ENCODE measurements around the gene SLC16A8. TPM values are rescaled to one million over a fixed set of nuclear protein-coding genes. Genes with fewer than 3 reads are reported as not detected.
A peak's percentile ranks its signal among the peaks of the same experiment; 100 is the strongest.

The SLC16A8 gene
- total RNA-seq, 1 donor from 2014 or later = not detected

- no peak overlapping the region for H3K4me3 Mint-ChIP-seq
- H3K27me3 Mint-ChIP-seq = no peaks in the 10 kb centered on the region
- no peak overlapping the region for H3K27ac Mint-ChIP-seq
- H3K36me3 Mint-ChIP-seq = no peaks in the 10 kb centered on the region
- DNase-seq (ENCODE audit: extremely low spot score, unreplicated experiment) = no peak
- no peak for TF ChIP-seq CTCF (conservative IDR thresholded peaks at IDR 0.05)
- no peaks in the 10 kb centered on the region for H3K9me3 Mint-ChIP-seq
- H3K4me1 Mint-ChIP-seq (ENCODE audit: unreplicated experiment) = no peaks in the 10 kb centered on the region
Observed at GRCh38 chr22:38077595-38077994, 6.4 kb downstream of the SLC16A8 start.

- H3K27me3 Mint-ChIP-seq = no peaks in the 10 kb centered on the region
- H3K27ac Mint-ChIP-seq = peak overlapping the region; percentile 48
- DNase-seq (ENCODE audit: extremely low spot score, unreplicated experiment) = no peak
Observed at GRCh38 chr22:38077096-38077495, 6.9 kb downstream of the SLC16A8 start.

DNA sequence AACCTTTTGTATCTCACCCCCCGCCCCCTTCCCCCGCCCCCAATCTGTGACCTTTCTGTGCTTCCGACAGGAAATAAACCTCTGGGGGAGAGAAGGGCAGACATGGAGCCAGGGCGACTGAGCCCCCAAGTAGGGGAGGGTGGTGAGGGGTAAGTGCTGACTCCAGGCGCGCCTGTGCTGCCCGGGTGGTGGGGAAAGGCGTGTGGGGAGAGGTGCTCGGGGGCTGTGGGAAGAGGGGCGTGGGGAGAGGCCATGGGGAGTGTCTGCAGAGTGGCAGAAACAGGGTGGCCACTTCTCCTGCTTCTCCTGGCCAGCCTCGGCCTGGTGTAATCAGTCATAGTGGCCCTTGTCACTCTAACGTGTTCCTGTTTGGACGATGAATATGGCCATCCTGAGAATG lies 8.0 kb downstream of the SLC16A8 start:
- Mint-ChIP-seq H3K27ac (no peak overlapping the region), H3K4me1 (ENCODE audit: unreplicated experiment) (no peaks in the 10 kb centered on the region), H3K36me3 (no peaks in the 10 kb centered on the region), H3K9me3 (no peaks in the 10 kb centered on the region), H3K4me3 (no peak overlapping the region), H3K27me3 (no peaks in the 10 kb centered on the region)
- TF ChIP-seq CTCF (conservative IDR thresholded peaks at IDR 0.05) = no peak
- DNase-seq (ENCODE audit: extremely low spot score, unreplicated experiment) = no peak

More at GRCh38 chr22:38077096-38077495, 6.9 kb downstream of the SLC16A8 start:
- Mint-ChIP-seq H3K4me3 (no peak overlapping the region), H3K4me1 (ENCODE audit: unreplicated experiment) (no peaks in the 10 kb centered on the region), H3K9me3 (no peaks in the 10 kb centered on the region), H3K36me3 (no peaks in the 10 kb centered on the region)
- no peak for TF ChIP-seq CTCF (conservative IDR thresholded peaks at IDR 0.05)

DNA sequence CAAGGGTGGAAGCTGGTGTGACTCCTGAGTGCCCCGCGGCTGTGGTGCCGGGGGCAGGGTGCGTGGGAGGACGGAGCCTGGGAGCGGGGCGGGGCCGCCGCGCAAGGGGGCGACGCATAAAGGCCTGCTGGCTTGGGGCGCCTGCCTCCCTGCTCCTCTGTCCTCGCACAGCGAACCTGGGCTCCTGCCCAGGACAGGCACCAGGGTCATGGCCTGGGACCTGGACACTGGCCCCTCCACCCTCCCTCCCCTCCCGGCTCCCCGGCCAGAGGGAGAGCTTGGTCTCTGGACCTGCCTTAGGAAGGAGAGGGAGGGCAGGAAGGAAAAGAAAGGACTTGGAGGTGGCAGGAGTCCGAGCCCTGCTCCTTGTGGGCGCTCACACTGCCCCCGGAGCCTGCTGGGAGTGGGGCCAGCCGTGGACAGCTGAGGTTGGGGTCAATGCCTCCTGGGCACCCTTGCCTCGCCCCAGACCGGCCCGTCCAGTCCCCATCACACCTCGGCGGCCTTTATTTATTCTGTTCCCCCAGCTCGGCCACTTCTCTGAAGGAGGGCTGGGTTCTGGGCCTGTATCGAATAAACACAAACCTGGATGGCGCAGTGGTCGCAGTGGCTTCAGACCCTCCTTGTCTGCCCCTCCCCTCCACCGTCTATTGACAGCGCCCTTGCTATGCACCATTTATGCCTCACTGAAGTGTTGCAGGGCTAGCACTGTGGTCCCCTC lies 8.7 kb downstream of the SLC16A8 start:
- no peak for DNase-seq (ENCODE audit: extremely low spot score, unreplicated experiment)

GRCh38 chr22:38074181-38075104 lies 9.5 kb downstream of the SLC16A8 start:
- Mint-ChIP-seq H3K4me1 (ENCODE audit: unreplicated experiment) (peaks cover 4% of the 10 kb centered on the region), H3K9me3 (no peaks in the 10 kb centered on the region), H3K4me3 (no peak overlapping the region), H3K27me3 (no peaks in the 10 kb centered on the region), H3K36me3 (no peaks in the 10 kb centered on the region), H3K27ac (no peak overlapping the region)
- TF ChIP-seq CTCF (conservative IDR thresholded peaks at IDR 0.05) = peak; percentile 42
- DNase-seq (ENCODE audit: extremely low spot score, unreplicated experiment) = peak; percentile 70

More for the DNA sequence above, 8.7 kb downstream of the SLC16A8 start:
- Mint-ChIP-seq H3K9me3 (no peaks in the 10 kb centered on the region), H3K4me3 (no peak overlapping the region), H3K27me3 (no peaks in the 10 kb centered on the region), H3K27ac (no peak overlapping the region), H3K4me1 (ENCODE audit: unreplicated experiment) (no peaks in the 10 kb centered on the region), H3K36me3 (no peaks in the 10 kb centered on the region)
- TF ChIP-seq CTCF (conservative IDR thresholded peaks at IDR 0.05) = no peak
